OCI-M2 (cell line): ENCODE measurements around the gene CBX2.

Experiments used
- DNase-seq: peaks from one replicate; lab custom pipeline; 2025; ENCODE audit not compliant: unreplicated experiment; lab: John Stamatoyannopoulos, UW

Gene CBX2

DNA sequence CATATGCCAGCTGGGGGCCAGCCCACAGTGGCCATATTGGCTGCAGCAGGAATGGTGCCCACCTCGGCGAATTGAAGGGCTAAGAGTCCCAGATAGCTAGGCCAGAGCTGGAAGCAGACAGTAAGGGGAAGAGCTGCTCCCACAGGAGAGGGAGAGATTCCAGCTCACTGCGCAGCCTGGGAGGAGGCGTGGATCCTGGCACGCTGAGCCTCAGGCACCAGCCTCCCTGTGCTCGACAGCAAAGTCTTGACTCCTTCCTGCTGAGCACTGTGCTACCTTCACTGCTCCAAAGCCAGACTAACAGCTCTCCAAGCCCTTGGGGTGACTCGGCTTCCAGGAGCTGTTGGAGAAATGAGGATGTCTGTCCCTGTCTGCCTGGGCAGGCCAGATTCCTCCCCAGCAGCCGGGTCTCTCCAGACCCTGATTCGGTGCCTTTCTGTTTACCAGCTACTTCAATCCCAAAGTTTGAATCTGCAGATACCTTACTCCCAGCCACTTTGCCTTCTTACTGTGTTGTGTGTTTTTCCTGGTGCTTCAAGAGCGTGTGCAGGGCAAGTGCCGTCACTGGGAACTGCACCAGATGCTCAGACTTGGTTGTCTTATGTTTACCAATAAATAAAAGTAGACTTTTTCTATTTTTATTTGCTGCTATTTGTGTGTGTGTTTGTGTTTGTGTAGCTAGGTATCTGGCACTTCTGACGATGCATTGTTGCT, 9.1 kb downstream of the CBX2 start:
- DNase-seq = no peak

DNA sequence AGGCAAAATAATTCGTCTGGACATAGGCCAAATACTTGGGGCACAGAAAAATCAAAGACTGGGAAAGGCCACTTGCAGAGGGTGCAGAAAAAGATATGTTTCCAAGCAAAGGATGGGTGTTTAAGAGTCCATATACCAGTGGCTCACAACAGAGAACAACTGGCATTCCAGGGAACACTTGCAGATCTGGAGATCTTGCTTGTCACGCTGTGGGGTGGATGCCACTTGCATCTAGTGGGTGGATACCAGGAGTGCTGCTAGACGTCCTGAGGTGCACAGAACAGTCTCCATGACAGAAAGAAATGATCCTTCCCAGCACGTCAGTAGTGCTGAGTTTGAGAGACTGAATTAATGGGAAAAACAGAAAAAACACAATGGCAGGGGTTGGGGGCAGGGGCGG, 10.5 kb downstream of the CBX2 start:
- DNase-seq = no peak

DNA sequence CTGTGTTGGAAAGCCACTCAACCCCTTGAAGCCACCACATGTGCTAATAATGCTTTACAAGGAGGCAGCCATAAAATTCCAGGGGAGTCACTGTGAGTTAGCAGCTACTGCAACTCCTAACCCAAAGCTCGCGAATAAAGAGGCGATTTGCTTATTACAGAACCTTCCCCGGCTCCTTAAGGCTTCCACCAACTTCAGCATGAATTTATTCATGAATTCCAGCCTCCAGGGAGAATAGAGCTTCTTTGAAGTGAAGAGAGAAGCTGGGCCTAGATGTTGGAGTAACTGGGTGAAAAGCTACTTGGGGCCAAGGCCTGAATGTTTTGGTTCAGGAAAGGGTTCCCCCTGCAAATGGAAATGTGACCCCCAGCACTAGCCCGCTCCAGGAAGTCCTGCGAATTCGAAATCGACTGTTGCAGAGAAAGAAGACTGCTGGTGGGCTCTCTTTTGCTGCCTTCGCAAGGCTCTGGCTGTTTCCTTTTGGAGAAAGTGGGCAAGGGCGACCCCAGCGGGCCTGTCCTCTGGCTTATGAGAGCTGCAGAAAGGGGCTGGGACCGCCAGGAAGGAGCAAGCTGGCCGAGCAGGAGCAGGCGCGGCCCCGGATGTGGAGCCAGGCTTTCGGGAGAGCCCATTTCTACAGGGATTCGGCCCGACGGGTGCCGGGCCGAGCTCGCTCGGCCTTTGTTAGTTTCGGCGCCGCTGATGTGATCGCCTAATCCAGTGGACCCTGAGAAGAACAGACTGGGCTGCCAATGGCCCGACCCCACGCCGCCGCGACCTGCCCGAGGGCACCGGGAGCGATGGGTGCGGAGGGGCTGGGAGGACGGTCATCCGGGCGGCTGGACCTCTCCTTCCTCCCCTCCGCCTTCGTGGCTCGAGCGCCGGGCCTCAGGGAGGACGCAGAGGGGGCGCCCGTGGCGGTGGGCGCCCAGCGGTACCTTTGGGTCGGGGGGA, 11.3 kb downstream of the CBX2 start:
- DNase-seq = no peak

DNA sequence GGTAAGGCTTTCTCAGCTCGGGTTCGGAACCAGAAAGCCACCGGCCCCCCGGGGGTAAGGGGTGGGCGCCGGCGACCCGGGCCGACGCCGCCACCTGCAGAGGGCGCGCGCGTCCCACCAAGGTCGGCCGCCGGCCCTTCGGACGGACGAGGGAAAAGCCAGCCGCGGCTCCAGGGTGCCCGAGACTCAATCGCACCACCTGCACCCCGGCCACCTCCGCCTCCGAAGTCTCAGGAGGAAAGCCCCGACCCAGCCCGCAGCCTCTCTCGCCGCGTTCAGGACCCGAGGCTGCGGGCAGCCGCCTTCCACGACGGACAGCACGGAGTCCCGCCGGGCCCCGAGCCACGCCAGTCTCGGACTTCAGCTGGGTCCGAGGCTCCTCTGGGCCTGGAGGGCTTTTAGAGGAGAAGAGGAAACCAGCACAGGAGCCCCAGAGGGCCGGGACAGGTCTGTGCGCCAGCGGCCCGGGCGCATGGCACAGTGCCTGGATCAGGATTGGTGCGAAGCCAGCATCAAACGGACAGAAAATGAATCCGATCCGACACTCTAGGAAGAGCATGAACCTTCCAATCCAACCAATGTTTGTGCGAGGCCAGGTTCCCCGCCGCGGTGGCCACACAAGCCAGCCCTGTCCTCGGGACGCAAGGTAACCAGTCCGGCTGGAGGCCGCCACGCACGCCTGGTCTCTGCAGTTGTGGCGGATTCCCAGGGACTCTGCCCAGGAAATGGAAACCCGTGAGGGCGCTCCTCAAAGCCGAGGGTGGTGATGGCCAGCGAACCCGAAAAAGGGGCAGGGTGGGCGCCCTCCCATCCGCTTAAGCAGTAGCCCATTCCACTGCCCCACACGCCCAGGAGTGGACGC, 12.2 kb downstream of the CBX2 start:
- no peak for DNase-seq

DNA sequence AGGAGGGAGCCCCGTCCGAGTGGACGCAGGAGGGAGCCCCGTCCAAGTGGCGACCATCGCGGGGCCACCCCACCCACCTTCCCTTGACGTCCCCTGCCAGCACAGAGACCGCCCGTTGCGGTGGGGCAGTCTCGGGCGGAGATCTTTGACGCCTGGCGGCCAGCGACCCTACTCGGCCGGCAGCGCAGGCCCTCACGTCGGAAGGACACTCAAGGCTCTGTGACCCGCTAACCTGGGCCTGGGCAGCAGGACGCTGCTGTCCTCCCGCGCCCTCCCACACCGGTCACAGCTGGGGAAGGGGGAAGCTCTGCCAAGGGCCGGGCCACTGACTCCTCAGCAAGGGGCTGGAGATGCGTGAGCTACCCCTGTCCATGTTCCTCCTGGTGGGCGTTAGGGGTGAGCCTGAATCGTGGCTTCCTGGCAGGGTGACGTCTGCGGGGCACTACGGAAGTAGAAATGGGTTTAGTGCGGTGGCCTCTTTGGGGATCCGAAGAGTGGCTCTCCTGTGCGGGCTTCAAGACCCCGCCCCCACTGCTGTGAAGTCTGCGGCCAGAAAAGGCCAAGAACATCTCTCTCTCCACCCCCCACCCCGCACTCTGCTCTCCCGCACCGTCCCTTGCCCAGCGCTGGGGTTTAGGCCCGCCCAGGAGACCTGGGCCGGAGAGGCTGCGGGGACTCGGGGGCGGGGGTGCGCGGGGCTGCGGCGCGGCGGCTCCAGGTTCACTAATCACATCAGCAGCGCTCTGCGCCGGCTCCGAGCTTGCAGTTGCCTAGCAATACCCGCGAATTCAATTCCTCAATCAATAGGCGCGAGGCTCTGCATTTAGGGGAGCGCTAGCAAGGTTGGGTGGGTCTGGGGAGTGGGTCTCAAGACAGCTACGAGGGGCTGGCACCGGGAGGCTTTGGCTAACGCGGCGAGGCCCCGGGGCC, 13.1 kb downstream of the CBX2 start:
- DNase-seq = no peak

DNA sequence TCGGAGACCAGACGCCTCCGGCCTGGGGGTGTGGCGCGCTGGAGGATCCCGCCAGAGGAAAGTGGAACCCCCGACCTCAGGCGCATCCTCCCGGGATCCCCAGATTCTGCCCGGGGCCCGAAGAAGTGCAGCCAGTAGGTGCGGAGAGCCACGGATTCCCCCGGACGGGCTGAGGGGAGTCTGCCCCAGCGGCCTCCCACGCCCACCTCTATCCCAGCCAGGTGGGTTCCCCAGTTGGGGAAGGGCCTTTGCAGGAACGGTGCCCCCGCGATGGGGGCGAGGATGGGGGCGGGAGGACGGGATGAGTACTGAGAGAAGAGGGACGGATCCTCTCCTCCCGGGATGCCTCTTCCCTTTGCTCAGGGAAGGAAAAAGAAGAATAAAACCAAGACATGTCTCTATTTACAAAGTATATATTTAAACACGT, 13.8 kb downstream of the CBX2 start:
- no peak for DNase-seq

DNA sequence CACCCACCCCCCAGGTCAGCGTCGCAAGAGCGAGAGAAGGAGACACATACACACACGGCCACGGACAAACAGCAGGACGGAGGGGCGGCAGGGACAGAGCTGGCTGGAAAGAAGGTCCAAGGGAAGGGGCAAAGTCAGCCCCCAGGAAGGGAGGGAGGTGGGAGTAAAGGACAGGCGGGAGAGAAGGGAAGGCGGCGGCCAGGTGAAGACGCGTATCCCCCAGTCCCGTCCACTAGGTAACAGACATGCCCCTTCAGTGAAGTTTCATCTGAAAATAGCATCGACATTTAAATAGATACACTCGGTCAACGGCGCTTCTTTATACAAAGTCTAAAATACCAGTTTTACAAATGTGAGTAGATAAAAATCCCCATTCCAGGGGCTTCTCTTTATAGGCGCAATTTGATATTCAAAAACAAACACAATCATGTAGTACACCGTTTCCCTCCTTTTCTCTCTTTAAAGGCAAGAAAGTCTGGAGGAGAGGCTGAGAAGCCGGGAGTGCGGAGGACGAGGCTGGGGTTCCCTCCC, 14.5 kb downstream of the CBX2 start:
- no peak for DNase-seq

DNA sequence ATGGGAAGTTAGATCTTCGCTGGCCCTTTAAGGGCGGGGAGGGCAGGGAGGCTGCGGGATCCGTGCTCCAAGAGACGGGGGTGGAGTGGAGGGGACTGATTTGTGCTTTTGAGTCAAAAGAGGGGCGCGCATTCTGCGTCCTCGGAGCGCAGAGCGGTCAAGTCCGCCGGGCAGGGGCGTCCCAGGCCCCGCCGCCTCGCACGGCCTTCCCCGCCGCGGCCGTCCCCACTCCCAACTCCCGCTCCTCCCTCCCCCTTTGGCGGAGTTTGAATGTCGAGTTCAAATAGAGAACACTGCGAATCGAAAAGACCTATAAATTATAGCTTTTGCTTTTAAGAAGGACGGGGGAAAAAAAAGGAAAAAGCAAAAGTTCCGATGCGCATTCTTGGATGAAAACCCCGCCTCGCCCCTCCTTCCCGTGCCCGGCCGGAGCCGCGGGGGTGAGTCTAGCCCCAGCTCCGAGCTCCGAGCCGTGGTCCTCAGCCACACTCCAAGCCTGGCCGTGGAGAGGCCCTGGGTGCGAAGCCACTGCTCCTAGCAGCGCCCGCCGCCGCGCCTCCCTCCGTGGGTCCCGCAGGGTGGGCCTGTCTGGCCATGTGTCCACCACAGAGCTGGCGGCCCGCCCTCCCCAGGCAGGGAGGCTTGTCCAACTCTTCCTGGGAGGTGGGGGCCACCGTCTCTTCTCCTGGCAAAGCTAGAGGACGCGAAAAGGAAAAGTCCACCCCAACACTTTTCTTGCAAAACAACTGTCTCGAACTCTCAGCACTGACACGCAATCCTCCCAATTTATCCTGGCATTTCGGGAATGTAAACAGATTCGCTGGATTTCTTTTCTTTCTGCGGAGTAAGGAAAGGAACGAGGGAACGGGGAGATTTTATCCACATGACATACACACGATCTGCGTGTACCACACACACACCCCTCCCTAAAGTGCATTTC, 15.3 kb downstream of the CBX2 start:
- DNase-seq = no peak

DNA sequence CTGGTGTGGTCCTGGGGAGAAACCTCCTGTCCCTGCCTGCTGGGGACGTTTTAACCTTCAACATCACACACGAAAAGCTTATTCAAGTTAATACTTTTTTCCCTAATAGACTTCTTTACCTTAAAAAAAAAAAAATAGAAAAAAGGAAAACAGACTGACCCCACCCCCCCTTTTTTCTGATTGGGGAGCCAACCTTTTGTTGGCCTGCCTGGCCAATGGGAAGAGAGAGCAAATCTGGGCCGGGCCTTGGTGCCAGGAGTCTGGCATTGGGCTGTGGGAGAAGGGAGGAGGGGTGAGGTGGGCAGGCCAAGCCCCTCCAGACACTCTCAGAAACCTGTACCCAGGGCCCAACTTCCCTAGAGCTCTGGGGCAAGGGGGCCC, 16.0 kb downstream of the CBX2 start:
- DNase-seq = no peak

DNA sequence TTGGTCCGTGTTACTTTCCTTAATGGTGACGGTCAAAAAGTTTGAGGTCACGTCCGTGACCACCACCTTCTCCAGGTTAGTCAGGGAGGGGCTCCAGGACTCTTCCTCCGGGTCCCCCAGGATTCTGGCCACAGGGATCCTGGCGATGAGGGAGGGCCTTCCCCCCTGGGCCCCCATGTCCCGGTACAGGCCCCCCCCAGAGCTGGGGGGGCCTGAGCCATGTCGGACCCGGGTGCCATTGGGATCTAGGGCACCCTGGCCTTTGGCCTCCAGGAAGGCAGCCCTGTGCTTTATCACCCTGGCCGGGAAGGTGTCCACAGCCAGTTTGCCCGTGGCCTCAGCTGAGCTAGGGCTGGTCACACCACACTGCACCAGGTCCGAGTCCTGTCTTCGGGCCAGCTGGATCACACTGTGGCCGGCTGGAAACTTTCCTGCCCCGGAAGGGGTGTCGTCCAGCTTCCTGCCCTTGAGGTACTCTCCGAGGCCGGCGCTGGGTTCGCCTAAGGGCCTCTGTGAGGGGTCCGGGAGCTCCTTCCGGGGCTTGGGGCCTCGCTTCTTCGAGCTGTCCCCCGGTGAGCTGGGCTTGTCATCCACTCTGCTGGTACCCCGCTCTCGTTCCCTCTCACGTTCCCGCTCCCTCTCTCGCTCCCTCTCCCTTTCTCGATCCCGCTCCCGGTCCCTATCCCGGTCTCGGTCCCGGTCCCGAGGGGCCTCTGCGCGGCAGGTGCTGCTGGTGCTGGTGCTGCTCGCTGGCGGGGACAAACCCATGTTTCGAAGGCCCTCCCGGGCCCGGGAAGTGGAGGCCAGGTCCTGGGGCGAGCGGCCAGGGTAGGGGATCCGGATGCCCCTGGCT, 16.9 kb downstream of the CBX2 start:
- DNase-seq = no peak

DNA sequence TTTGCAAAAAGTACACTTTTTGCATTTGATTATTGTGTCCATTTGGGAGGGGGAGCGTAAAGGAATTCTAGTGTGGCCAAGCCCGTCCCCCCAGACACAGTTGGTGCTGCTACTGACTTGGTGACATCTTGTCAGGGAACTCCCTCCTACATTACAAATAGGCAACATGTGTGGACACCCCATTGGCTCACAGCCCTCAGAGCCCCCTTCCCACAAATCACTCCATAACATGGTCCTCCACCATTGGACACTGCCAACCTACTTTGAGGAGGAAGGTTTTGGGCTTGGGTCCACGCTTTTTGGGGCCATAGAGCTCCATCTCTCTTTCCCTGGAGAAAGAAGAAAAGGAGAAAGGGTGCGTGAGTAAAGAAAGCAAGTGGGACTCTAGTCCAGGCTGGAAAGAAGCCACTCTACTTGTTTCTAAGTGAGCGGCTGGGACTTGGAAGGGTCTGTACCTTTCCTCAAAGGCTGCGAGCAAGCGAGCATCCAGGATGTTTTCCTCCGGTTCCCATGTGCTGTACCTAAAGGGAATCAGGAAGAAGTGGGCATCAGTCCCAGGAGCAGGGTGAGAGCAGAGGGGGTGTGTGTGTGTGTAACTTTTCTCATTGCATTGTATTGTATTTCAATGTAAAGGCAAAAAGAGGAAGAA, 18.0 kb downstream of the CBX2 start:
- DNase-seq = no peak

DNA sequence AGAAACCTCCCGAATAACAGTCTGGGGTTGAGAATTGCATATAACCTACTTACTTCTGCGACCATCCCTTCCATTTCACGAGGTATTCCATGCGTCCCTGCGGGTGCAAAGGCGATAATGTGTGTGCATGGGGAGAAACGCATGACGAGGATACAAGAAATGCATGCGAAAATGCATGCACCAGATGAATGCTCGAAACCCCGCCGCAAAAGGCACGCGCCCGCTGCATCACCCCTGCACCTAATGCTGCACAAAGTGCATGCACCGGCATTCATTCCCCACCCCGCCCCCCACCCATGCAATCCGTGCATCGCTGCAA, 18.5 kb downstream of the CBX2 start:
- no peak for DNase-seq

DNA sequence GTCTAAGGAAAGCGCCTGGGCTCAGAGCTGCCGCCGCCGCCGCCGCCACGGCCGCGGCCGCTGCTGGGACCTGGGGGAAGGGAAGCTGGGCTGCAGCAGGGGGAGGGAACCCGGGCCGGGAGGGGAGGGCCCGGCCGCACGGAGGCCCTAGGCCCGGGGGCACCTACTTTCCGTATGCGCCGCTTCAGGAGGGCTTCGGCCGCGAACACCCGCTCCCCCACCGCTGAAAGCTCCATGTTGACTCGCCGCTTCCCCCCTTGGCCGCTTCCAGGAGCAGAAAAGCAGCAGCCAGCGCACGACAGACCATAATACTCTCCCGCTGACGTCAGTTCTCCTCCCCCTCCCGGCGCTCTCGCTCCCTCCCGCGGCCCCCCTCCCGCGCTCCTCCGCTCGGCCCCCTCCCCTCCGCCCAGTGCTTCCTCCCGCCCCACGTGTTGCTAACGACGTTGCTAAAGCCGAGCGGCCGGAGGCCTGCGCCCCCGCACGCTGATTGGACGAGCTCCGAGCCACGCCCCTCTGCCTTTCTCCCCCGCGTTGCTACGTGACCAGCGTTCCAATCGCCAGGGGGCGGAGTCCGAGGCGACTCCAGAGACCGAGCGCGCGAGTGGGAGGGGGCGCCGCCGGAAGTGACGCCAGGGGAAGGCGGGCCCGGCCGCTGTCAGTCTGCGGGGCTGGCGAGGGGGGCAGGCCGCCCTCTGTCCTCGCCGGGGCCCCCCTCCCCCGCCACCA, 19.0 kb downstream of the CBX2 start, which contains the start of gene CBX8:
Gene CBX8, minus strand, starts transcription at position 315 of the 729 bp plus-strand sequence. Its CDS starts 79 bp downstream, at position 236.
- peak; percentile 81 for DNase-seq

DNA sequence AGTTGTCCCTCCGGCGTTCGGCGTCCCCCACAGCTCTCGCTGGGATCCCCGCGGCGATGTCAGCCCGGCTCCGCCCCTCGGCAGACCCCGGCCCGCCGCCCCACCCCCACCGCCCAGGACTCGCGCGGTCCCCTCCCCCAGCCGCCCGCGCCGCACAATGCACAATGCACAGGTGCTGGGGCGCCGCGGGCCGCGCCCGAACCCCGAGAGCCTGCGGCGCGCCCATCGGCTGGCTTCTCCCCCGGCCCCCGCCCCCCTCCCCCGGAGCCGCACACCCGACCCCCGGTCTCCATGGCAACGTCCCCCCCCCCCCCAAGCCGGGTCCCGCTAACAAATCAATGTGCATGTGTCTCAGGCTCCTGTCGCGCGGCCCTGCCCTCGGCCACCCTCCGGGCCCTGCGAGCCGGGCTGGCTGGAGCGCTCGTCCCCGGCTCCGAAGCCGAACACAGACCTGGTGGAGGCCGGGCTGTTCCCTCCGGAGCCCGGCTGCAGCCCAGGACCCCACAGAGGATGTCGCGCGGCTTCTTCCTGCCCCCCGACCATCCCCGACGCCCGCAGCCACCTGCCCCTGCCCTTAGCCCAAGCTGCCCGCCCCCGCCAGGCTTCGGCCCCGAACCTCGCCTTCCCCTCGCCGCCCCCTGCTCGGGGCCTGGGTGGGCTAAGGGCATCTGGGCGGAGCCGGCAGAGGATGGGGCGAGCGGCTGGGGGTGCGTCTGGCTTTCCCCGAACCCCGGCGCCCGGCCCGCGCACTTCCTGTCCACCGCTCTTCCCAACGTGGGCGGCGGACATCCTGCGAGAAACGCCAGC, 19.7 kb downstream of the CBX2 start:
- no peak for DNase-seq

DNA sequence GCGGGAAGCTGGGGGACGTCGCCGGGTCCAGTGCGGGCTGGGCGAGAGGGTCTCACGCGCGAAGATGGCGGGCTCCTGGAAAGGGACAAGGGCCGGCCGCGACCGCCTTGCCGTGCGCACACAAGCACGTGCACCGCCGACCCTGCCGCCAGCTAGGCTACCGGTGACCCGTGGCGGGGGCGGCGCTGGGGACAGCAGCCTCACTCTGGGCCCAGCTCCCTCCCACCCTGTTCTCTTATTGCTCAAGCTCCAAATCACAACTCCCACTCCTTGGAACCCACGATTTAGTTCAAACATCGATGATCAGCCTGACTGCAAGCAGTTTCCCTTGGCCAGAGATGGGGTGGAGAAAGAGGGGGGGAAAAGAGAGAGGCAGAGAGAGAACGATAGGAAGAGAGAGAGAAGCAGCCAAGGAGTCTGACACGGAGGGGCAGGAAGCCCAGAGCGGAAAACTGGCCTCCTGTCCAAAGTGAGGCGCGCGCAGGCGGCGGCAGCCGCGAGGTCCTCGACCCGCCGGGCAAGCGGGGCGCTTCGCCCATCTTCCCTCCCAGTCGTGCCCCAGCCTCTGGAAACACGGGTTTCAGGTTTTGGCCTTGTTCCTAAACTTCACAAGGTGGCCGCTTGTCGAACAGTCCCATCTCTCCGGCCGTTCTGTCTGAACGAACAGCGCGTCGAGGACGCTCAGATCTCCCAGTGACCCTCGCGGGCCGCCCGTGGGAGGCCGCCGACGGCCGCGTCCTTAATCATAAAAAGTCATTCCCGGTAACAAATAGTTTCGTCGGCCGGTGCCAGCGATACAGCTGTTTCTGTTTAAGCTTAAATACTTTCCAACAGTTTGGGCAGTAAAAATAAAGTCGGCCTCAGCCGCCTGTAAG, 20.6 kb downstream of the CBX2 start:
- DNase-seq = no peak
